ENCODE results near the gene BEND2.

BEND2 gene

GRCh38 chrX:18160369-18160768 is 60.3 kb downstream of the BEND2 start:
- H3K4me1 ChIP-seq (ENCODE audit: control insufficient read depth in 1 of 2, insufficient read depth in 1 of 2, low read depth in 1 of 2, low read length in 1 of 2), result no peaks in the 10 kb centered on the region
- no peak for TF ChIP-seq CTCF (IDR thresholded peaks at IDR 0.05)
- H3K27ac ChIP-seq, result no peak overlapping the region
- no peaks in the 10 kb centered on the region for H3K27me3 ChIP-seq
- H3K4me3 ChIP-seq (ENCODE audit: low read depth in 1 of 2, low read length in 1 of 2), result no peak overlapping the region
- H3K9me3 ChIP-seq, result no peaks in the 10 kb centered on the region
- no peaks in the 10 kb centered on the region for H3K36me3 ChIP-seq

- no peak for TF ChIP-seq CTCF (IDR thresholded peaks at IDR 0.05)
These were observed 61.7 kb downstream of the BEND2 start for GRCh38 chrX:18158963-18159362.

GRCh38 chrX:18151649-18152048 is 69.0 kb downstream of the BEND2 start:
- H3K36me3 ChIP-seq, result no peaks in the 10 kb centered on the region
- no peaks in the 10 kb centered on the region for H3K4me1 ChIP-seq (ENCODE audit: control insufficient read depth in 1 of 2, insufficient read depth in 1 of 2, low read depth in 1 of 2, low read length in 1 of 2)
- H3K9me3 ChIP-seq, result no peaks in the 10 kb centered on the region
- TF ChIP-seq CTCF (IDR thresholded peaks at IDR 0.05), result no peak
- H3K4me3 ChIP-seq (ENCODE audit: low read depth in 1 of 2, low read length in 1 of 2), result no peak overlapping the region
- H3K27ac ChIP-seq, result no peak overlapping the region
- no peaks in the 10 kb centered on the region for H3K27me3 ChIP-seq

More at GRCh38 chrX:18158963-18159362, 61.7 kb downstream of the BEND2 start:
- H3K27me3 ChIP-seq, result no peaks in the 10 kb centered on the region
- no peaks in the 10 kb centered on the region for H3K4me1 ChIP-seq (ENCODE audit: control insufficient read depth in 1 of 2, insufficient read depth in 1 of 2, low read depth in 1 of 2, low read length in 1 of 2)
- H3K36me3 ChIP-seq, result no peaks in the 10 kb centered on the region
- H3K9me3 ChIP-seq, result no peaks in the 10 kb centered on the region
- no peak overlapping the region for H3K27ac ChIP-seq
- H3K4me3 ChIP-seq (ENCODE audit: low read depth in 1 of 2, low read length in 1 of 2), result no peak overlapping the region

GRCh38 chrX:18151157-18151556 is 69.5 kb downstream of the BEND2 start:
- Histone ChIP-seq H3K4me1 (ENCODE audit: control insufficient read depth in 1 of 2, insufficient read depth in 1 of 2, low read depth in 1 of 2, low read length in 1 of 2) (no peaks in the 10 kb centered on the region), H3K9me3 (no peaks in the 10 kb centered on the region), H3K4me3 (ENCODE audit: low read depth in 1 of 2, low read length in 1 of 2) (no peak overlapping the region), H3K27me3 (no peaks in the 10 kb centered on the region), H3K36me3 (no peaks in the 10 kb centered on the region), H3K27ac (no peak overlapping the region)
- TF ChIP-seq CTCF (IDR thresholded peaks at IDR 0.05), result no peak

GRCh38 chrX:18149454-18149853 is 71.2 kb downstream of the BEND2 start:
- no peak overlapping the region for H3K27ac ChIP-seq
- no peaks in the 10 kb centered on the region for H3K36me3 ChIP-seq
- no peaks in the 10 kb centered on the region for H3K9me3 ChIP-seq
- H3K27me3 ChIP-seq, result no peaks in the 10 kb centered on the region
- TF ChIP-seq CTCF (IDR thresholded peaks at IDR 0.05), result no peak
- H3K4me3 ChIP-seq (ENCODE audit: low read depth in 1 of 2, low read length in 1 of 2), result no peak overlapping the region
- H3K4me1 ChIP-seq (ENCODE audit: control insufficient read depth in 1 of 2, insufficient read depth in 1 of 2, low read depth in 1 of 2, low read length in 1 of 2), result no peaks in the 10 kb centered on the region

GRCh38 chrX:18146954-18147353 is 73.7 kb downstream of the BEND2 start:
- Histone ChIP-seq H3K27me3 (no peaks in the 10 kb centered on the region), H3K4me1 (ENCODE audit: control insufficient read depth in 1 of 2, insufficient read depth in 1 of 2, low read depth in 1 of 2, low read length in 1 of 2) (no peaks in the 10 kb centered on the region), H3K9me3 (no peaks in the 10 kb centered on the region), H3K4me3 (ENCODE audit: low read depth in 1 of 2, low read length in 1 of 2) (no peak overlapping the region), H3K27ac (no peak overlapping the region), H3K36me3 (no peaks in the 10 kb centered on the region)
- no peak for TF ChIP-seq CTCF (IDR thresholded peaks at IDR 0.05)
